BE2C (cell line): Measurements from ENCODE around the gene CCDC60.

Experiments used
- DNase-seq: peaks from one replicate; pipeline ENCODE4 v3.0.0-alpha.2; 2020
- H3K27me3 ChIP-seq: fragments of 250-450 bp; sonication (Bioruptor Pico); 2 replicates; pipeline ENCODE4 v1.5.1; 2020; ENCODE audit warnings: mild to moderate bottlenecking
- H3K36me3 ChIP-seq: fragments of 250-450 bp; sonication (Bioruptor Pico); 2 replicates; pipeline ENCODE4 v1.5.1; 2020; ENCODE audit warnings: mild to moderate bottlenecking
- H3K4me1 ChIP-seq: fragments of 250-450 bp; sonication (Bioruptor Pico); 2 replicates; pipeline ENCODE4 v1.5.1; 2020
- H3K4me3 ChIP-seq: 2 replicates; pipeline ENCODE4 v1.5.1; 2011; ENCODE audit warnings: low read depth, low read length
- H3K9me3 ChIP-seq: fragments of 250-450 bp; sonication (Bioruptor Pico); 2 replicates; pipeline ENCODE4 v1.5.1; 2020
- TF ChIP-seq, protein P1 (sequence below): IDR thresholded peaks from 2 replicates; pipeline ENCODE4 v1.5.1; 2012; ENCODE audit warnings: mild to moderate bottlenecking, low read depth, low read length

CCDC60 gene

GRCh38 chr12:119299130-119299529 is 35.4 kb upstream of the CCDC60 start:
- TF ChIP-seq, protein P1, sequence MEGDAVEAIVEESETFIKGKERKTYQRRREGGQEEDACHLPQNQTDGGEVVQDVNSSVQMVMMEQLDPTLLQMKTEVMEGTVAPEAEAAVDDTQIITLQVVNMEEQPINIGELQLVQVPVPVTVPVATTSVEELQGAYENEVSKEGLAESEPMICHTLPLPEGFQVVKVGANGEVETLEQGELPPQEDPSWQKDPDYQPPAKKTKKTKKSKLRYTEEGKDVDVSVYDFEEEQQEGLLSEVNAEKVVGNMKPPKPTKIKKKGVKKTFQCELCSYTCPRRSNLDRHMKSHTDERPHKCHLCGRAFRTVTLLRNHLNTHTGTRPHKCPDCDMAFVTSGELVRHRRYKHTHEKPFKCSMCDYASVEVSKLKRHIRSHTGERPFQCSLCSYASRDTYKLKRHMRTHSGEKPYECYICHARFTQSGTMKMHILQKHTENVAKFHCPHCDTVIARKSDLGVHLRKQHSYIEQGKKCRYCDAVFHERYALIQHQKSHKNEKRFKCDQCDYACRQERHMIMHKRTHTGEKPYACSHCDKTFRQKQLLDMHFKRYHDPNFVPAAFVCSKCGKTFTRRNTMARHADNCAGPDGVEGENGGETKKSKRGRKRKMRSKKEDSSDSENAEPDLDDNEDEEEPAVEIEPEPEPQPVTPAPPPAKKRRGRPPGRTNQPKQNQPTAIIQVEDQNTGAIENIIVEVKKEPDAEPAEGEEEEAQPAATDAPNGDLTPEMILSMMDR = no peak
- Histone ChIP-seq H3K4me1 (peaks cover 10% of the 10 kb centered on the region), H3K27me3 (no peaks in the 10 kb centered on the region), H3K4me3 (no peak overlapping the region), H3K36me3 (no peaks in the 10 kb centered on the region), H3K9me3 (no peaks in the 10 kb centered on the region; the same call in 1 of the 2 replicates)
- no peak for DNase-seq

GRCh38 chr12:119301379-119301778 is 33.1 kb upstream of the CCDC60 start:
- no peak for DNase-seq
- TF ChIP-seq, protein P1 = no peak

DNA sequence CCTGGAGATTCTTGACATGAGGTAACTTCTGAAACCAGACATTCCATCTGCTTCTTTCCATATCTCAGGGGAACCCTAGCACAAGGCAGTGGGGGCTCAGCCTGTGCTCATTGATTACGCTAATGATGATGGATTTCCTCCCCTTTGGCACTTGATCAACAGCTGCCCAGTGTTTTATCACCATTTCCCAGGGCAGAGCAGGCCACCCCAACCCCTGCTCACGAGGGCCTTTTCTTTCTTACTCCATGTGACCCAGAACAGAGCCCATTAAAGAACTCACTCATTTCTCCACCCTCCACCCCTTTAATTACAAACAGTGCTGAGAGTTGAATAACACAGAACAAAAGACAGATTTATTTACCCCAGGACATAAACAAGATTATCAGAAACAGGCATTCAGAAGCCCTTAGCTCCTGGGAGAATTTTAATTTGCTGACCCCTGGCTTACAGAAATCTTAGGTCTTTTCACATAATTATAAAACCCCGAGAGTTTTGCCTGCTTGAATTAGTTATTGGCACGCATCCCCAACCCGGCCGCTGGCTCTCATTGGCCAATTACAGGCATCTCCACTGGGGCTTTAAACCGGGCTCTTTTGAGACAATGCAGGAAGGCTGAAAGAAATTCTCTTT is 32.0 kb upstream of the CCDC60 start:
- peaks cover 10% of the 10 kb centered on the region for H3K4me1 ChIP-seq
- no peaks in the 10 kb centered on the region for H3K27me3 ChIP-seq
- no peaks in the 10 kb centered on the region; the same call in 1 of the 2 replicates for H3K9me3 ChIP-seq
- TF ChIP-seq, protein P1 = no peak
- peak overlapping the region; percentile 18; the same call in 1 of the 2 replicates for H3K4me3 ChIP-seq
- DNase-seq = peak; percentile 42
- no peaks in the 10 kb centered on the region for H3K36me3 ChIP-seq

More at GRCh38 chr12:119301379-119301778, 33.1 kb upstream of the CCDC60 start:
- H3K36me3 ChIP-seq = no peaks in the 10 kb centered on the region
- H3K27me3 ChIP-seq = no peaks in the 10 kb centered on the region
- H3K4me3 ChIP-seq = no peak overlapping the region
- H3K9me3 ChIP-seq = no peaks in the 10 kb centered on the region; the same call in 1 of the 2 replicates
- H3K4me1 ChIP-seq = peaks cover 10% of the 10 kb centered on the region

DNA sequence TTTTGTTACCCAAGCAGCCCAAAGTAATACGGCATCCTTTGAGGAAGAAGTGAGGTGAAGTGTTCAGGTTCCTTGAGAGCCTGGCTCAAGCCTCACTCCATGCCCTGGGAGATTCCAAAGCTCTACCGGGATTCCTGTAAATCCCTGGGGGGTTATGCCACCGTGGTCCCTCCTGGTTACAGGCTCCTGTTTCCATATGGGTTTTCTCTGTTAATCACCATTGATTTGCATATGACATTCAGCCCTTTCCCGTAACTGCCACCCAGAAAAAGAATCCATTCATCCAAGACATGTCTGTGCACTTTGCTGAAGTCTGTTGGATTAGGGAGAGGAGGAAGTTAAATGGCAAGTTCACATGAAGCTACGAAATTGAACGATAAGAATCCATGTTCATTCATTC is 27.9 kb upstream of the CCDC60 start:
- TF ChIP-seq, protein P1 = no peak
- Histone ChIP-seq H3K36me3 (no peaks in the 10 kb centered on the region), H3K9me3 (no peaks in the 10 kb centered on the region; the same call in 1 of the 2 replicates), H3K27me3 (no peaks in the 10 kb centered on the region), H3K4me1 (peaks cover 16% of the 10 kb centered on the region), H3K4me3 (no peak overlapping the region)
- no peak for DNase-seq

DNA sequence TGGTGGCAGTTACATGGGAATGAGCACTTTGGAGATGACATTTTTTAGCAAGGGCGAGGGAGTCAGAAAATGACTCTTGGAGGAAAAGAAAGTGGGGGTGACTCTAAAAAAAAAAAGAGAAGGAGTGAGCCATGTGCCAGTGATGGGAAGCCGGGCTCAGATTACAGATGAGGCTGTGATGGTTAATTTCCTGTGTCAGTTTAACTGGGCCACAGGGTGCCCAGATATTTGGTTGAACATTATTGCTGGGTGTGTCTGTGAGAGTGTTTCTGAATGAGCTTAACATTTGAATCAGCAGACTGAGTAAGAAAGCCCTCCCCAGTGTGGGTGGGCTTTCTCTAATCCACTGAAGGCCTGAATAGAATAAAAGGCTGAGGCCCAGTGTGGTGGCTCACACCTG is 26.8 kb upstream of the CCDC60 start:
- H3K4me3 ChIP-seq = no peak overlapping the region
- no peak for DNase-seq
- H3K9me3 ChIP-seq = no peaks in the 10 kb centered on the region
- TF ChIP-seq, protein P1 = no peak
- H3K27me3 ChIP-seq = no peaks in the 10 kb centered on the region
- no peaks in the 10 kb centered on the region for H3K36me3 ChIP-seq
- H3K4me1 ChIP-seq = peaks cover 9% of the 10 kb centered on the region

GRCh38 chr12:119308708-119309456 is 25.6 kb upstream of the CCDC60 start:
- no peaks in the 10 kb centered on the region for H3K9me3 ChIP-seq
- peak; percentile 56 for DNase-seq
- peaks cover 7% of the 10 kb centered on the region for H3K4me1 ChIP-seq
- H3K36me3 ChIP-seq = no peaks in the 10 kb centered on the region
- TF ChIP-seq, protein P1 = no peak
- no peaks in the 10 kb centered on the region for H3K27me3 ChIP-seq
- H3K4me3 ChIP-seq = no peak overlapping the region
